ENCODE results near the gene MCF2L. TPM values are rescaled to one million over a fixed set of nuclear protein-coding genes. Genes with fewer than 3 reads are reported as not detected.

MCF2L gene
- total RNA-seq, 2 experiments from 2014 or later = 13.0 to 13.5 TPM

DNA sequence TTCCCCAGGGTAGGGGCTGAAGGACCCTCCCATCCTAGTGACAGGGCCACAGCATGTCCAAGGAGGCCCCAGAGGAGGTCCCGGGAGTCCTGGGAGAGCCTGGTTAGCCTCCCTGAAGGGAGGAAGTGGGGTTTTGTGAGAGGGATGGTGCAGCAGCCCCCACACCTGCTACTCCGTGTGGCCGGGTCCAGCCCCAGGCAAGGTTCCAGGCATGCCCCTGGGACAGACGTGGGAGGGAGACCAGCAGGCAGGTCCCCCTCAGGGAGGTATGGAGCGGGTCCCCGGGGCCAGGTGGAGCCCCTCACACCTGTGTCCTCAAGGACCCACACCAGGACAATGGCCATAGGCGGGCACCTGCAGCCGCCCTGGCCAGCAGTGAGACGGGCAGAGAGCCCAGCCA is 134.6 kb downstream of the MCF2L start:
- no peaks in the 10 kb centered on the region for H3K36me3 ChIP-seq (ENCODE audit: insufficient read depth, low read length)
- ATAC-seq (ENCODE audit: poor library complexity) (no peak), DNase-seq (no peak)
- POLR2A ChIA-PET = no interaction called here
- H3K27me3 Mint-ChIP-seq = peaks cover 4% of the 10 kb centered on the region
- H3K27ac Mint-ChIP-seq = no peak overlapping the region
- CTCF ChIA-PET = no interaction called here
- no peaks in the 10 kb centered on the region for H3K9me3 ChIP-seq (ENCODE audit: control insufficient read depth in 1 of 2, insufficient read depth in 1 of 2, low read length in 2 of 2)
- H3K9me3 Mint-ChIP-seq = no peaks in the 10 kb centered on the region
- no peak overlapping the region for H3K4me3 Mint-ChIP-seq
- no peaks in the 10 kb centered on the region for H3K4me1 ChIP-seq (ENCODE audit: insufficient read depth, low read length)
- TF ChIP-seq, protein P1, sequence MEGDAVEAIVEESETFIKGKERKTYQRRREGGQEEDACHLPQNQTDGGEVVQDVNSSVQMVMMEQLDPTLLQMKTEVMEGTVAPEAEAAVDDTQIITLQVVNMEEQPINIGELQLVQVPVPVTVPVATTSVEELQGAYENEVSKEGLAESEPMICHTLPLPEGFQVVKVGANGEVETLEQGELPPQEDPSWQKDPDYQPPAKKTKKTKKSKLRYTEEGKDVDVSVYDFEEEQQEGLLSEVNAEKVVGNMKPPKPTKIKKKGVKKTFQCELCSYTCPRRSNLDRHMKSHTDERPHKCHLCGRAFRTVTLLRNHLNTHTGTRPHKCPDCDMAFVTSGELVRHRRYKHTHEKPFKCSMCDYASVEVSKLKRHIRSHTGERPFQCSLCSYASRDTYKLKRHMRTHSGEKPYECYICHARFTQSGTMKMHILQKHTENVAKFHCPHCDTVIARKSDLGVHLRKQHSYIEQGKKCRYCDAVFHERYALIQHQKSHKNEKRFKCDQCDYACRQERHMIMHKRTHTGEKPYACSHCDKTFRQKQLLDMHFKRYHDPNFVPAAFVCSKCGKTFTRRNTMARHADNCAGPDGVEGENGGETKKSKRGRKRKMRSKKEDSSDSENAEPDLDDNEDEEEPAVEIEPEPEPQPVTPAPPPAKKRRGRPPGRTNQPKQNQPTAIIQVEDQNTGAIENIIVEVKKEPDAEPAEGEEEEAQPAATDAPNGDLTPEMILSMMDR (IDR thresholded peaks at IDR 0.05) = no peak
- no peak overlapping the region for H3K4me3 ChIP-seq (ENCODE audit: low read length)
- H3K36me3 Mint-ChIP-seq (ENCODE audit: low read depth) = no peaks in the 10 kb centered on the region
- no peaks in the 10 kb centered on the region for H3K27me3 ChIP-seq (ENCODE audit: control insufficient read depth in 1 of 2, insufficient read depth in 2 of 2, low read length in 2 of 2)
- H3K27ac ChIP-seq (ENCODE audit: low read depth in 1 of 2, low read length in 2 of 2) = no peak overlapping the region
- H3K4me1 Mint-ChIP-seq (ENCODE audit: low read depth) = no peaks in the 10 kb centered on the region
- intact Hi-C loops (cut with DNase I, micrococcal nuclease) = no loop called here

DNA sequence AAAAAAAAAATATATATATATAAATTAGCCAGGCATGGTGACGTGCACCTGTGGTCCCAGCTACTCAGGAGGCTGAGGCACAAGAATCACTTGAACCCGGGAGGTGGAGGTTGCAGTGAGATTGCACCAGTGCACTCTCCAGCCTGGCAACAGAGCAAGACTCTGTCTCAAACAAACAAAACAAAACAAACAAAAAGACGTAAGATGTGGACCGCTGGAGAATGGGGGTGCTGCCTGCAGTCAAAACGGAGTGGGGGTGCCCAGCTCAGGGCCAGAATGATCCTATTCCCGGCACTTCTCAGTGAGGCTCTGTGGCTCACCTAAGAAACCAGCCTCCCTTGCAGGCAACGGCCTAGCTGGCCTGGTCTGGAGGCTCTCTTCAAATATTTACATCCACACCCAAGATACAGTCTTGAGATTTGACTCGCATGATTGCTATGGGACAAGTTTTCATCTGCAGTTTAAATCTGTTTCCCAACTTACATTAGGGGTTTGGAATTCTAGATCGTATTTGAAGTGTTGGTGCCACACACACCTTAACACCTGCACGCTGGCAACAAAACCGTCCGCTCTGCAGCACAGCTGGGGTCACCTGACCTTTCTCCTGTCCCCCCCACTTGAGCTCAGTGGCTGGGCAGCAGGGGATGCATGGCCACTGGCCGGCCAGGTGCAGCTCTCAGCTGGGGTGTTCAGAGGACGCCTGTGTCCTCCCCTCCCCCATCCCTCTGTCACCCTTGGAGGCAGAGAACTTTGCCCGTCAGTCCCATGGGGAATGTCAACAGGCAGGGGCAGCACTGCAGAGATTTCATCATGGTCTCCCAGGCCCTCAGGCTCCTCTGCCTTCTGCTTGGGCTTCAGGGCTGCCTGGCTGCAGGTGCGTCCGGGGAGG is 136.3 kb downstream of the MCF2L start, which contains the start of gene F7:
TSS of gene F7 (plus strand) at position 760 of the 889 bp plus-strand sequence. CDS start at position 811, 51 bp downstream.
- ChIA-PET CTCF (no interaction called here), POLR2A (no interaction called here)
- DNase-seq (no peak), ATAC-seq (ENCODE audit: poor library complexity) (no peak)
- intact Hi-C loops (cut with DNase I, micrococcal nuclease) = no loop called here
- H3K9me3 Mint-ChIP-seq = no peaks in the 10 kb centered on the region
- H3K27me3 Mint-ChIP-seq = peaks cover 8% of the 10 kb centered on the region
- H3K4me1 Mint-ChIP-seq (ENCODE audit: low read depth) = no peaks in the 10 kb centered on the region
- Histone ChIP-seq H3K36me3 (ENCODE audit: insufficient read depth, low read length) (no peaks in the 10 kb centered on the region), H3K4me3 (ENCODE audit: low read length) (no peak within 1 kb of the TSS), H3K9me3 (ENCODE audit: control insufficient read depth in 1 of 2, insufficient read depth in 1 of 2, low read length in 2 of 2) (no peaks in the 10 kb centered on the region), H3K27me3 (ENCODE audit: control insufficient read depth in 1 of 2, insufficient read depth in 2 of 2, low read length in 2 of 2) (peaks cover 8 to 12% of the 10 kb centered on the region in 2 experiments), H3K27ac (ENCODE audit: low read depth in 1 of 2, low read length in 2 of 2) (no peak within 1 kb of the TSS), H3K4me1 (ENCODE audit: insufficient read depth, low read length) (peaks cover 9% of the 10 kb centered on the region)
- no peak within 1 kb of the TSS for H3K4me3 Mint-ChIP-seq
- no peaks in the 10 kb centered on the region for H3K36me3 Mint-ChIP-seq (ENCODE audit: low read depth)
- TF ChIP-seq, protein P1 (IDR thresholded peaks at IDR 0.05) = no peak
- no peak within 1 kb of the TSS for H3K27ac Mint-ChIP-seq

DNA sequence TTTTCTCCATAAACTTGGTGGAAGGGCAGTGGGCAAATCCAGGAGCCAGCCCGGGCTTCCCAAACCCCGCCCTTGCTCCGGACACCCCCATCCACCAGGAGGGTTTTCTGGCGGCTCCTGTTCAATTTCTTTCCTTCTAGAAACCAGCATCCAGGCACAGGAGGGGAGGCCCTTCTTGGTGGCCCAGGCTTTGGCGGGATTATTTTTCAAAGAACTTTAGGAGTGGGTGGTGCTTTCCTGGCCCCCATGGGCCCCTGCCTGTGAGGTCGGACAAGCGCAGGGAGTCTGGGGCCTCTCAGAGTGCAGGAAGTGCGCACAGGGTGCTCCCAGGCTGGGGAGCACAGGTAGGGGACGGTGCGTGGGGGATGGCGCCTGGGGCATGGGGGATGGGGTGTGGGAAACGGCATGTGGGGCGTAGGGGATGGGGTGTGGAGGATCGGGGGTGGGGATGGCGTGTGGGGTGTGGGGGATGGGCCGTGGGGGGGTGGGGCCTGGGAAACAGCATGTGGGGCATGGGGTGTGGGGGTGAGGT is 137.0 kb downstream of the MCF2L start:
- Histone ChIP-seq H3K36me3 (ENCODE audit: insufficient read depth, low read length) (no peaks in the 10 kb centered on the region), H3K27ac (ENCODE audit: low read depth in 1 of 2, low read length in 2 of 2) (no peak overlapping the region), H3K27me3 (ENCODE audit: control insufficient read depth in 1 of 2, insufficient read depth in 2 of 2, low read length in 2 of 2) (peaks cover 11 to 17% of the 10 kb centered on the region in 2 experiments), H3K4me1 (ENCODE audit: insufficient read depth, low read length) (peaks cover 13% of the 10 kb centered on the region), H3K4me3 (ENCODE audit: low read length) (no peak overlapping the region), H3K9me3 (ENCODE audit: control insufficient read depth in 1 of 2, insufficient read depth in 1 of 2, low read length in 2 of 2) (no peaks in the 10 kb centered on the region)
- Mint-ChIP-seq H3K36me3 (ENCODE audit: low read depth) (no peaks in the 10 kb centered on the region), H3K27me3 (peaks cover 8% of the 10 kb centered on the region), H3K4me1 (ENCODE audit: low read depth) (no peaks in the 10 kb centered on the region), H3K4me3 (no peak overlapping the region), H3K27ac (no peak overlapping the region), H3K9me3 (no peaks in the 10 kb centered on the region)
- TF ChIP-seq, protein P1 (IDR thresholded peaks at IDR 0.05) = no peak
- intact Hi-C loops (cut with DNase I, micrococcal nuclease) = no loop called here
- DNase-seq (no peak), ATAC-seq (ENCODE audit: poor library complexity) (no peak)
- ChIA-PET POLR2A (no interaction called here), CTCF (no interaction called here)

Measured in CD4-positive, alpha-beta T cell (primary cell).